Measurements from ENCODE around the gene ZDHHC20.

ZDHHC20 gene, protein sequence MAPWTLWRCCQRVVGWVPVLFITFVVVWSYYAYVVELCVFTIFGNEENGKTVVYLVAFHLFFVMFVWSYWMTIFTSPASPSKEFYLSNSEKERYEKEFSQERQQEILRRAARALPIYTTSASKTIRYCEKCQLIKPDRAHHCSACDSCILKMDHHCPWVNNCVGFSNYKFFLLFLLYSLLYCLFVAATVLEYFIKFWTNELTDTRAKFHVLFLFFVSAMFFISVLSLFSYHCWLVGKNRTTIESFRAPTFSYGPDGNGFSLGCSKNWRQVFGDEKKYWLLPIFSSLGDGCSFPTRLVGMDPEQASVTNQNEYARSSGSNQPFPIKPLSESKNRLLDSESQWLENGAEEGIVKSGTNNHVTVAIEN

DNA sequence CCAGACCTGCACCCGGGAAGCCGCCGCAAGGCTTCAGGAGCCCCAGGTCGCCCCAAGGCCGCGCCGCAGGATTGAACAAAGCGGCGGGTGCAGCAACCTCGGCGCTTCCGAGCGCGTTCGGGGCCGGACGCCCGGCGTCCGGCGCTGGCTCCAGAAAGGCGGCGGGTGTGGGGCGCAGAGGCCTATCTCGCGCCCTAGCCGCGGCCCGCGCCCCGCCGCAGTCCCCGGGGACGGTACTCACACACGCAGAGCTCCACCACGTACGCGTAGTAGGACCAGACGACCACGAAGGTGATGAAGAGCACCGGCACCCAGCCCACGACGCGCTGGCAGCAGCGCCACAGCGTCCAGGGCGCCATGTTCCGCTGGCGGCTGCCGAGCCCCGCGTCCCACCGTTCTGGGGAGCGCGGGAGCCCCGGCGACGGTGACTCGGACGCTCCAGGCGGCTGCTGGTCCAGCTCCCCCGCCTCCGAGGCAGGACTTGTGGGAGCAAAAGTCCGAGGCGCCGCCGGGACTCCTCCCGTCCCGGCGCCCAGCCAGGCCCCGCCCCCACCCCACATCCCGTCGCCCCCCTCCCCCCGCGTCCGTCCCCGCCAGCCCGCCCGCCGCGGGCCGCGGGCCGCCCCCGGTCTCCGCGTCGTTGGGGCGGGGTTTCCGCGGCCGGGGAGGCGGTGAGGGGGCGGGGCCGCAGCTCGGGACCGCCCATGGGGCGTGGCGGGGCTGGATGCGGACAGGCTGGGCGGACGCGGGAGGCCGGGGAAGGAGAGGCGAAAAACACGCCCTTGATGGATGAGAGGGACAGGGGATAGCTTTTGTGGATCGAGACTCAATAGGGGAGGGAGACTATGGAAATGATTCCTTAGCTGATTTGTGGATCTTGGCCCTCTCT is at the start of gene ZDHHC20:
TSS of gene ZDHHC20 (minus strand) at position 491 of the 889 bp plus-strand sequence. CDS start at position 359, 132 bp downstream.
- TF ChIP-seq MAX (IDR thresholded peaks at IDR 0.05; ENCODE audit: low read depth, low read length) (no peak; the same call in 1 of the 2 replicates), CTCF (IDR thresholded peaks at IDR 0.05; ENCODE audit: low read depth, low read length) (no peak), POLR2A (IDR thresholded peaks at IDR 0.05; ENCODE audit: extremely low read depth, insufficient read length) (peak; percentile 89), MYC (IDR thresholded peaks at IDR 0.05; ENCODE audit: low read depth, low read length) (no peak)
- peak within 1 kb of the TSS; percentile 96 for H3K4me3 ChIP-seq (ENCODE audit: low read depth, low read length)
- DNase-seq (ENCODE audit: low read depth), result peak; percentile 87

GRCh38 chr13:21504379-21504778 is 45.3 kb upstream of the ZDHHC20 start:
- no peak overlapping the region for H3K4me3 ChIP-seq (ENCODE audit: low read depth, low read length)
- DNase-seq (ENCODE audit: low read depth), result no peak
- TF ChIP-seq MAX (IDR thresholded peaks at IDR 0.05; ENCODE audit: low read depth, low read length) (no peak), POLR2A (IDR thresholded peaks at IDR 0.05; ENCODE audit: extremely low read depth, insufficient read length) (no peak), CTCF (IDR thresholded peaks at IDR 0.05; ENCODE audit: low read depth, low read length) (no peak), MYC (IDR thresholded peaks at IDR 0.05; ENCODE audit: low read depth, low read length) (no peak)

GRCh38 chr13:21501686-21502085 is 42.6 kb upstream of the ZDHHC20 start:
- no peak overlapping the region for H3K4me3 ChIP-seq (ENCODE audit: low read depth, low read length)
- TF ChIP-seq POLR2A (IDR thresholded peaks at IDR 0.05; ENCODE audit: extremely low read depth, insufficient read length), result no peak
- peak; percentile 27 for TF ChIP-seq CTCF (IDR thresholded peaks at IDR 0.05; ENCODE audit: low read depth, low read length)
- no peak for TF ChIP-seq MYC (IDR thresholded peaks at IDR 0.05; ENCODE audit: low read depth, low read length)
- no peak for TF ChIP-seq MAX (IDR thresholded peaks at IDR 0.05; ENCODE audit: low read depth, low read length)
- peak; percentile 24 for DNase-seq (ENCODE audit: low read depth)

- no peak for DNase-seq (ENCODE audit: low read depth)
- TF ChIP-seq MYC (IDR thresholded peaks at IDR 0.05; ENCODE audit: low read depth, low read length), result no peak
- no peak for TF ChIP-seq MAX (IDR thresholded peaks at IDR 0.05; ENCODE audit: low read depth, low read length)
- no peak for TF ChIP-seq CTCF (IDR thresholded peaks at IDR 0.05; ENCODE audit: low read depth, low read length)
- no peak for TF ChIP-seq POLR2A (IDR thresholded peaks at IDR 0.05; ENCODE audit: extremely low read depth, insufficient read length)
- H3K4me3 ChIP-seq (ENCODE audit: low read depth, low read length), result no peak overlapping the region
Measured at GRCh38 chr13:21486322-21486721, 27.2 kb upstream of the ZDHHC20 start.

DNA sequence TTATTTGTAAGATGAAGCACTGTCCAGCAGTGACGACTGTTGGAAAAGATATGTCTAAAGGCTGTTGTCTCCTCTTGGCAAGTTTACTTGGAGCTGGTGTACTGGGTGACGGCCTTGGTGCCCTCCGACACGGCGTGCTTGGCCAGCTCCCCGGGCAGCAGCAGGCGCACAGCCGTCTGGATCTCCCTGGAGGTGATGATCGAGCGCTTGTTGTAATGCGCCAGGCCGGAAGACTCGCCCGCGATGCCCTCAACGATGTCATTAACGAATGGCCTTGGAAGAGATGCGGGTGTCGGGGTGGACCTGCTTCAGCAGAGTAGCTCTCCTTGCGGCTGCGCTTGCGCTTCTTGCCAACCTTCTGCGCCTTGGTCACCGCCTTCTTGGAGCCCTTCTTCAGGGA is 24.6 kb upstream of the ZDHHC20 start:
- TF ChIP-seq CTCF (IDR thresholded peaks at IDR 0.05; ENCODE audit: low read depth, low read length), result no peak
- no peak for TF ChIP-seq MAX (IDR thresholded peaks at IDR 0.05; ENCODE audit: low read depth, low read length)
- no peak for TF ChIP-seq POLR2A (IDR thresholded peaks at IDR 0.05; ENCODE audit: extremely low read depth, insufficient read length)
- no peak for TF ChIP-seq MYC (IDR thresholded peaks at IDR 0.05; ENCODE audit: low read depth, low read length)
- no peak for DNase-seq (ENCODE audit: low read depth)
- no peak overlapping the region for H3K4me3 ChIP-seq (ENCODE audit: low read depth, low read length)
